GM10248 (cell line): ENCODE results near the gene GPC6.

Experiments
- CTCF ChIA-PET: fragments of 300-600 bp; sonication (Branson Sonifier 250); formaldehyde crosslinking; extraction: SDS; loops from one replicate; lab custom pipeline; 2021; ENCODE audit warnings: antibody characterized with exemption; lab: Yijun Ruan, JAX
- POLR2A ChIA-PET: fragments of 350-650 bp; sonication (Branson Sonifier 250); formaldehyde crosslinking; extraction: SDS; loops from one replicate; lab custom pipeline; 2020; ENCODE audit warnings: antibody characterized with exemption; lab: Yijun Ruan, JAX
- DNase-seq: peaks from one replicate; pipeline ENCODE4 v3.0.0; 2012; ENCODE audit errors: extremely low spot score
- TF ChIP-seq, protein P1 (sequence below): IDR thresholded peaks from 2 replicates; pipeline ENCODE4 v1.5.1; 2012; ENCODE audit warnings: mild to moderate bottlenecking, low read depth; ENCODE audit errors: extremely low read depth, missing control alignments, control extremely low read depth

The GPC6 gene

DNA sequence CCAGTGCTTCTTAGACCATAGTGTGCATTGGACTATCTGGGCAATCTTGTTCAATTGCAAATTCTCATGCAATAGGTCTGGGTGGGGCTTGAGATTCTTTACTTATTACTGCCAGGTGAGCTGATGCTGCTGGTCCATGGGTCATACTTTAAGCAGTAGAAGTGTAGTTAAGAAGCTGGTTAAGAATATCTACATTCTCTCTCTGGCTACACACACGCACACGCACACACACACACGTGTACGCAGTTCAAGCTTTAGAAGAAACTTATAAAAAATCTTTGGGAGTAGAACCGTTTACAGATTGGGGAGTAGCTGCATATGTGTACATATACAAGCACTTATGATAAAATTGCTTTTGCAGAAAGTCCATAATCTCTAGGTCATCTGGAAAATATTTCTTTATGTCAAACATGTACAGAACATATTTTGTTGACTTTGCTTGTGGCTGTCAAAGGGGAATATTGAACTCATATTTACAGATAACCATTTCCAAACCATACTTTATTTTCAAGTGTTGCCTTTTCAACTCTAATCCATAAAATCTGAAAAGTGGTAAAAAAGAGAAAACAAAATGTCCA is 99.7 kb downstream of the GPC6 start:
- POLR2A ChIA-PET, result no interaction called here
- CTCF ChIA-PET, result interaction anchor here (1.1 to 4.2 kb wide), 2 partner anchors 12 to 69 kb away, joined by 3 to 14 read pairs; no protein-coding TSS in a partner anchor
- DNase-seq, result no peak
- TF ChIP-seq, protein P1, sequence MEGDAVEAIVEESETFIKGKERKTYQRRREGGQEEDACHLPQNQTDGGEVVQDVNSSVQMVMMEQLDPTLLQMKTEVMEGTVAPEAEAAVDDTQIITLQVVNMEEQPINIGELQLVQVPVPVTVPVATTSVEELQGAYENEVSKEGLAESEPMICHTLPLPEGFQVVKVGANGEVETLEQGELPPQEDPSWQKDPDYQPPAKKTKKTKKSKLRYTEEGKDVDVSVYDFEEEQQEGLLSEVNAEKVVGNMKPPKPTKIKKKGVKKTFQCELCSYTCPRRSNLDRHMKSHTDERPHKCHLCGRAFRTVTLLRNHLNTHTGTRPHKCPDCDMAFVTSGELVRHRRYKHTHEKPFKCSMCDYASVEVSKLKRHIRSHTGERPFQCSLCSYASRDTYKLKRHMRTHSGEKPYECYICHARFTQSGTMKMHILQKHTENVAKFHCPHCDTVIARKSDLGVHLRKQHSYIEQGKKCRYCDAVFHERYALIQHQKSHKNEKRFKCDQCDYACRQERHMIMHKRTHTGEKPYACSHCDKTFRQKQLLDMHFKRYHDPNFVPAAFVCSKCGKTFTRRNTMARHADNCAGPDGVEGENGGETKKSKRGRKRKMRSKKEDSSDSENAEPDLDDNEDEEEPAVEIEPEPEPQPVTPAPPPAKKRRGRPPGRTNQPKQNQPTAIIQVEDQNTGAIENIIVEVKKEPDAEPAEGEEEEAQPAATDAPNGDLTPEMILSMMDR, result no peak

GRCh38 chr13:93328943-93329342 is 102.3 kb downstream of the GPC6 start:
- TF ChIP-seq, protein P1, result no peak
- ChIA-PET POLR2A (no interaction called here), CTCF (no interaction called here)
- no peak for DNase-seq

DNA sequence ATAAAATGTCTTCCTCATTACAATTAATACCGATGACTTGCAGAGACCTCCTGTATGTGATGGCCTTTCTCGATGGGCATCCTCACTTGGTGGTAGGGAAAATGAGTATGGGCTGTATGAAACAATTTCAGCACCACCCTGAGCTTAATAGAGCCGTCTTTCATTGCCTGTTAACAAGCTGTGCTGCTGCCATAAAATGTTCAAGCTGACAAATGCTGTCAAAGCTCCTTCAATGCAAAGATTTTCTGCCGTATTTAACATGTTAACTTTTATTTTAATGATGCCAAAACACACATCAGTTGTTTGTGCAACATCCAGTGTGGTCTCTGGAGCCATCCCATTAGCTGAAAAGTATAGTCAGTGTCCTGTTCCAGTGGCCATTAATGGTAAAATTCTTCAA is 110.1 kb downstream of the GPC6 start:
- ChIA-PET CTCF (no interaction called here), POLR2A (no interaction called here)
- TF ChIP-seq, protein P1, result no peak
- no peak for DNase-seq

DNA sequence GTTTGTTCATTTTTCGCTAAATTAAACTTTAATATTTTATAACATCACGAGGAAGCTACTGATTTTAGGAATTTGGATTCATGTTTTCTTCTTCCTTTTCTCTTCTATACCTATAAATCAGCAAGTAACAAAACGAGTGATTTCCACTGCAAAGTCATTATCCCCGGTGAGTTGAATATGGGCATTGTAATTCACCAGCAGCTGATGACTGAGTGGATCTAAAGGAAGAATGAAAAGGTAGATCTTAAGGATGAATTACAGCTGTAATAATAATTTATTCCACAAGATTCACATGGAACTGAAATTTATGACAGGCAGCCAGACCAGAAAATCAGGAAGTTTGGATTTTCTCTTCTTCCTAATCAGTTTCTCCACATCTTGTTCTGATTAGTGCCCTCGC is 111.4 kb downstream of the GPC6 start:
- DNase-seq, result no peak
- ChIA-PET CTCF (interaction anchor here (2.0 kb wide), 1 partner anchor 12 kb away, joined by 14 read pairs; no protein-coding TSS in a partner anchor), POLR2A (no interaction called here)
- TF ChIP-seq, protein P1, result no peak

- POLR2A ChIA-PET, result no interaction called here
- no peak for DNase-seq
- TF ChIP-seq, protein P1, result no peak
- CTCF ChIA-PET, result interaction anchor here (2.0 kb wide), 1 partner anchor 12 kb away, joined by 14 read pairs; no protein-coding TSS in a partner anchor
Observed at GRCh38 chr13:93338906-93339305, 112.3 kb downstream of the GPC6 start.

GRCh38 chr13:93339550-93339949 is 112.9 kb downstream of the GPC6 start:
- ChIA-PET POLR2A (no interaction called here), CTCF (interaction anchor here (2.0 kb wide), 1 partner anchor 13 kb away, joined by 14 read pairs; no protein-coding TSS in a partner anchor)
- DNase-seq, result no peak
- TF ChIP-seq, protein P1, result no peak
